GM21367 (cell line): ENCODE data around the gene C11orf68.
A peak's percentile ranks its signal among the peaks of the same experiment; 100 is the strongest.
"Not testable (repeated sequence)": the region's sequence is repeated elsewhere in the genome, so short reads cannot be mapped to it uniquely, and the experiment has no call there.

Experiments used
- ATAC-seq: cut with Tn5 transposase; IDR thresholded peaks from one replicate; pipeline ENCODE4 v1.9.1; 2021; ENCODE audit not compliant: unreplicated experiment

The C11orf68 gene

DNA sequence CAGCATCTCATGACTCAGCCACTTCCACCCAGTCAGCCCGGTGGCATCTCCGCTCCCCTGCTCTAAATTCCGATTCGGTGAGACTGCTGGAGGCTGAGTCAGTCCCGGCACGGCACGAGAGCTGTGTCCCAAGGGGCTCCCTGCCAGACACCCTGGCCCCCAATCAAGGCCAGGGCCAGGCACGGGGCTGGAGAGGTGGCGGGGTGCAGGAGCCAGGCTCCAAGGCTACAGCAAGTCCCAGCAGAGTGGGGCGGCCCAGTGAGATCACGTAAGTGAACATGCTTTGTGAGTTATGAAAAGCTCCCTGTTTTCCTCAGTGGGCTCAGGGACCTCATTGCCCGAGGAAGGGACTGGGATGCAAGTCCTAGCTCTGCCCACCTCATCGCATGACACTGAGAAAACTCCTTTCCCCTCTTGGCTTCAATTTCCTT is 3.0 kb downstream of the C11orf68 start:
- no peak for ATAC-seq

DNA sequence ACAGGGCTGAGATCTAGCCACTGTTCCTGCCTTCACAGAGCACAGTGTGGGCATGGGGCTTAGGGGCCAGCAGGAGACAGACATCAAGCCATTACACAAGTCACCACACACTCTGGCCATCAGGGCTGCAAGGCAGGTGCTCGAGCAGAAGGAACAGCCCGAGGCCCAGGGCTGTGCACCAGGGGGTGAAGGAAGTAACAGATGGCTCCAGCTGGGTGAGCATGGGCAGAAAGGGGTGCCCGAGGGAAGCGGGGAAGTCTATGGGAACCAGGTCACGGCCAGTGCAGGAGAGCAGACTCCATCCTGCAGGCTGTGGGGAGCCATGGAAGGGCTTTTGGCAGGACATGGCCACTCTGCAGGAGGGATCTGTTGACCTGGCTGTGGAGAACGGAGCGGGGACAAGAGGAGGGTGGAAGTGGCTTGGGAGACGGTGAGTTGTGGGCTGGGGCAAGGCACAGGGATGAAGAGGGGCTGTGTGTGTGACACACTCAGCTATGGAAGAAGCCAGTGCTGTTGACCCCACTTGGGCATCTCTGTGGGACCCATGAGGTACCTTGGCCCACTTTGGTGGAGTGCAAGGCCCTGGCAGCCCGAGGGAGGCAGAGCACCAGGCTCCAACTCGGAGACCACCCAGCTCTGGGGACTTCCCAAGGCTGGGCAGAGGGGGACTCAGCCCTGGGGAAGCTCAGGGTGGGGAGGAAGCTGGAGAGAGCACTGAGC is 3.6 kb downstream of the C11orf68 start:
- no peak for ATAC-seq

GRCh38 chr11:65912845-65913244 is 6.0 kb downstream of the C11orf68 start:
- ATAC-seq, result no peak

GRCh38 chr11:65911682-65912568 is 6.9 kb downstream of the C11orf68 start:
- ATAC-seq, result no peak

DNA sequence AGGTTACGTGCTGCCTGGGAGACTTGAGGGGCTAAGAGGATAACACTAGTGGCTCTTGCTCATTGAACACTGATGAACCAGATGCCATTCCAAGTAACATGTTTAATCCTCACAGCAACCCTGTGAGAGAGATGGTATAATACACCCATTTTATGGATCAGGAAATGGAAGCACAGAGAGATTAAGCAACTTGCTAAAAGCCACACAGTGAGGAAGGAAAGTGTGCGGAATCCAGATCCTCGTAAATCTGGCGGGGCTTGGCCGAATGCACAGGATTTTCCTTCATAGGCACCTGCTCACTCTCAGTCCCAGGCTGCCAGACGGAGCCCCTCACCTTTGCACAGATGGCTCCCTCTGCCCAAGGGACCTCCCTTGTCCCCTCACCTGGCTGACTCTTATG is 11.0 kb downstream of the C11orf68 start:
- no peak for ATAC-seq

DNA sequence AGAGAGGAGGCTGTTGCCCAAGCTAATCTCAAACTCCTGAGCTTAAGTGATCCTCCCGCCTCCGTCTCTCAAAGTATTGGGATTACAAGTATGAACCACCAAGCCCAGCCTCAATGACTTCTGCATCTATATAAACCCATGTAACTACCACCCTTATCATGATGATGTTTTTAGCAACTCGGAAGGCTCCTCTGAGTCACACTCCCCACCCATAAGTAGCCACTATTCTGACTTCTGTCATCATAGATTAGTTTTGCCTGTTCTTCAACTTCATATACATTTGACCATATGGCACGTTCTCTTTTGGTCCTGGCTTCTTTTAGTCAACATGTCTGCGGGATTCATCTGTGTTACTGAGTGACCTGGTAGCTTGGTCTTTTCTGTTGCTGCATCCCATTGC is 12.3 kb downstream of the C11orf68 start:
- ATAC-seq, result no peak

GRCh38 chr11:65903715-65904114 is 15.1 kb downstream of the C11orf68 start:
- no peak for ATAC-seq

GRCh38 chr11:65903068-65903481 is 15.8 kb downstream of the C11orf68 start:
- no peak for ATAC-seq

DNA sequence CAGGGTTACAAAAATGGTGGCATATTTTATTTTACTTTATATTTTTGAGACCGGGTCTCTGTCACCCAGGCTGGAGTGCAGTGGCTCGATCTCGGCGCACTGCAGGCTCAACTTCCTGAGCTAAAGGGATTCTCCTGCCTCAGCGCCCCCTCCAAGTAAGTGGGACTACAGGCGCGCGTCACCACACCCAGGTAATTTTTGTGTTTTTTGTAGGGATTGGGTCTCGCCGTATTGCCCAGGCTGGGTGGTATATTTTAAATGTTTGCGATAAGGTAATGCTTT is 18.0 kb downstream of the C11orf68 start:
- ATAC-seq, result no peak

- peak; percentile 51 for ATAC-seq
These were observed 18.6 kb downstream of the C11orf68 start, which contains the start of gene FOSL1 for GRCh38 chr11:65900125-65900898. FOSL1 (minus strand) TSS chr11:65900388; CDS start chr11:65900339, 49 bp downstream.

GRCh38 chr11:65899356-65900124 is 19.3 kb downstream of the C11orf68 start:
- no peak for ATAC-seq

- ATAC-seq, result no peak
These were observed 20.1 kb downstream of the C11orf68 start for GRCh38 chr11:65898656-65899355.

DNA sequence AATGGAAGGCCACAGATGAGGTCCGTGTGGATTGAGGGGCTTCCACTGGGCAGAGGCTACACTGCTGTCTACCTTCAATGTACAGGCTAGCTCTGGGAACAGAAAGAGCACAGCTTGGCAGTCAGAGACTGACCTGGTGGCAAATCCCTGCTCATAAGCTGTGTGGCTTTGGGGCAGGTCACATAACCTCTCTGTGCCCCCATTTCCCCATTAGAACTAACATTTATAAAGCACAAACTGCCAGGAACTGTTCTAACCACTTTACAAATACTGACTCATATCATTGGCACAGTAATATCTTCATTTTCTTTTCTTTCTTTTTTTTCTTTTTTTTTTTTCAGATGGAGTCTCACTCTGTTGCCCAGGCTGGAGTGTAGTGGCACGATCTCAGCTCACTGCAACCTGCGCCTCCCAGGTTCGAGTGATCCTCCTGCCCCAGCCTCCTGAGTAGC is 21.8 kb downstream of the C11orf68 start:
- no peak for ATAC-seq

DNA sequence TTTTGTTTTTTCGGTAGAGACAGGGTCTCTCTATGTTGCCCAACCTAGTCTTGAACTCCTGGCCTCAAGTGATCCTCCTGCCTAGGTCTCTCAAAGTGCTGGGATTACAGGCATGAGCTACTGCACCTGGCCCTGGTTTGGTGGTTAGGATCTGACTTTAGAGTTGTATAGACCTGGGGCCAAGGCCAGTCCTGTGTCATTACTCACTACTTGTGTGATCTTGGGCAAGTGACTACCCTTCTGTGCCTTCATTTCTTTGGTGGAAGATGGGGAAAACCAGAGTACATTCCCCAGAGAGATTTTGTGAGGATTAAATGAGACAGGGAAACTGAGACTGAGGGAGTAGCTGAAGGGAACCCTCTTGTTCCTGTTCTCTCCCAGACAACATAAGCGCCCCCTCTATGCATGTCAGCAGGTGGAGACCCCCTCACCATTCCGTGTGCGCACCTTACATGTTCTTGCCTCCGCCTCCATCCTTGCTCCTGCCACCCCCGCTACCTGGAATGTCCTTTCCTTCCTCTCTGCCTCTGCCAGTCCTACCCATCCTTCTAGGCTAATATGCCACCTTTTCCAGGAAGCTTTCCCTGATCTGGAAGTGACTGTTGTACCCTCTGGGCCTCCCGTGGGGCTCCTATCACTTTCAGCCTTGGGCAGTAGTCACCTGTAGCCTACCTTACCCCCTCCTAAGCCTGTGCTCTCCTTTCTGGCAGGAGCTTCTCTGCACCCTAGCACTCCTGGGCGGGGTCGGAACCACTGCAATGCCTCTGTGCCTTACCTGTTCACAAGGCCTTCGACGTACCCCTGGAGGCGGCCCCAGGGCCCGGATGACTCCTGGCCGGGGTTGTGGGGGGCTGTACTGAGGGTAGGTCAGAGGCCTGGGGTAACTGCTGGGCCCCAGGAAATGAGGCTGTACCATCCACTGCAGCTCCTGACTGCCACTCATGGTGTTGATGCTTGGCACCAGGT is 22.5 kb downstream of the C11orf68 start:
- no peak for ATAC-seq

DNA sequence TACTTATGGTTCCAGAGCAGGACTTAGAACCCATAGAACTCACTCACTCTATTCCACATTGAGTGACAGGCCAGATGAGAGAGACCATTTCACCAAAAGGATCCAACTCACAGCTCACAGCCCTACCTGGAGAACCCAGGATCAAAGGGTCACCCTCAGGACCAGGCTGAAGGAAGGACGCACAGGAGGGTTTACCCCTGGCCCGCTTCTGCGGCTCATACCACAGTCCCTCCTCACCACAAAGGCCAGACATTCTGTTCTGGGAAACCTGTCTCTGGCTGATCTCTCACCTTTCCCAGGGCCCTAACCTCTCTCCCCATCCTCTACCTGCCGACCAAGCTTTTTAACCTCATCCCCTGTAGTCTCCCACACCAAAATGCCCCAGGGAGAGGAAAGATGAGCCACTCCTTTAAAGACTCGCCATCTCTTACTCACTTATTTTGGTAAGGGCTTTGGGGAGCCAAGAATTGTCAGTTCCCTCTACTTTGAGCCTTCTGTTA is 23.3 kb downstream of the C11orf68 start:
- ATAC-seq, result no peak

GRCh38 chr11:65894034-65894591 is 24.7 kb downstream of the C11orf68 start:
- no peak for ATAC-seq

- no peak for ATAC-seq
These were observed 26.1 kb downstream of the C11orf68 start for GRCh38 chr11:65892661-65893317.

DNA sequence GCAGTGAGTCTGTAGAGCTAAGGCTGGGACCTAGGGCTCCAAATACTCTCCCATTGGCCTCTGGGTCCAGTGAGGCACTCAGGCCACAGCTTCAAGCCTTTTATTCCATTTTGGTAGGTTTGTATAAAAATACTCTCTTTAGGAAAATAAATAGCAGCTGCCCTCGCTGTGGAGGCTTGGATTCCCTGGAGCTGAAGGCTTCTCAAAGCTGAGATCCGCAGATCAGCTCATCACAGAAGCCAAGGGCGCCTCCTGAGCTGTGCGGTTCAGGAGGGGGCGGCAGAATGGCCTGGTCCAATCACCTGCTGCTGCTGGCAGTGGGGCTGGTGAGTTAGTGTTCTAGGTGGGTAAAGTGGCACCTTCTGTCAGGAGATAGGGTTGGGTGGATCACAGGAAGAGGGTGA is 26.7 kb downstream of the C11orf68 start:
- ATAC-seq, result not testable (repeated sequence)
